Ishikawa (cell line): ENCODE data around the gene ITGA1.

ENCODE experiments used
- CEBPB ChIP-seq: IDR thresholded peaks from 2 replicates; pipeline ENCODE4 v1.6.1; 2012
- CREB1 ChIP-seq: IDR thresholded peaks from 2 replicates; pipeline ENCODE4 v1.6.1; 2012; ENCODE audit warnings: low read depth
- EGR1 ChIP-seq: IDR thresholded peaks from 2 replicates; pipeline ENCODE4 v1.6.1; 2012
- EP300 ChIP-seq: IDR thresholded peaks from 2 replicates; pipeline ENCODE4 v1.6.1; 2012; ENCODE audit warnings: borderline replicate concordance
- FOXM1 ChIP-seq: IDR thresholded peaks from 2 replicates; pipeline ENCODE4 v1.6.1; 2012; ENCODE audit warnings: low read depth, borderline replicate concordance
- MAX ChIP-seq: IDR thresholded peaks from 2 replicates; pipeline ENCODE4 v1.6.1; 2012
- NFIC ChIP-seq: IDR thresholded peaks from 2 replicates; pipeline ENCODE4 v1.6.1; 2012
- RAD21 ChIP-seq: IDR thresholded peaks from 2 replicates; pipeline ENCODE4 v1.6.1; 2012; ENCODE audit warnings: low read depth
- TAF1 ChIP-seq: IDR thresholded peaks from 2 replicates; pipeline ENCODE4 v1.6.1; 2012; ENCODE audit warnings: low read depth, mild to moderate bottlenecking
- TCF12 ChIP-seq: IDR thresholded peaks from 2 replicates; pipeline ENCODE4 v1.6.1; 2012; ENCODE audit warnings: low read depth
- TEAD4 ChIP-seq: IDR thresholded peaks from 2 replicates; pipeline ENCODE4 v1.6.1; 2012
- YY1 ChIP-seq: IDR thresholded peaks from 2 replicates; pipeline ENCODE4 v1.6.1; 2012; ENCODE audit warnings: low read depth
- ZBTB7A ChIP-seq: IDR thresholded peaks from 2 replicates; pipeline ENCODE4 v1.6.1; 2012; ENCODE audit warnings: low read depth
- TF ChIP-seq, protein P1 (sequence below): IDR thresholded peaks from 2 replicates; pipeline ENCODE4 v1.6.1; 2012; ENCODE audit warnings: low read depth, mild to moderate bottlenecking
- TF ChIP-seq, protein P2 (sequence below): IDR thresholded peaks from 2 replicates; pipeline ENCODE4 v1.6.1; 2012

Gene ITGA1

DNA sequence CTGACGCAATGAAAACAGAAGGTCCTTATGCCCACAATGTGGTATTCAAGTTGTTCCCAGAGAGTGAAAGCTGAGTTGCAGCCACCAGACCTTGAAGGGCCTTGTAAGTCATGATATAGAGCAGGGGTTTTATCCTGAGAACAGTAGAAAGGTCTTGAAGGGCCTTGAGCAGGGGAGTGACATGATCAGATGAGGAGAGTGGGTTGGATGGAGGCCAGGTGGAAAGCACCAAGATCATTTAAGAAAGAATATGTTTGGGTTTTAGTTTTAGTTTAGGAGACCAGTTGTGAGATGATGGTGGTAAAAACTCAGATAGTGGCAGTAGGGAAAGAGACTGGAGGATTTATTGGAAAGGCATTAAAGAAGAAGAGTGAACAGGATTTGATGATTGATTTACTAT is 207.4 kb downstream of the ITGA1 start:
- TF ChIP-seq, protein P1, sequence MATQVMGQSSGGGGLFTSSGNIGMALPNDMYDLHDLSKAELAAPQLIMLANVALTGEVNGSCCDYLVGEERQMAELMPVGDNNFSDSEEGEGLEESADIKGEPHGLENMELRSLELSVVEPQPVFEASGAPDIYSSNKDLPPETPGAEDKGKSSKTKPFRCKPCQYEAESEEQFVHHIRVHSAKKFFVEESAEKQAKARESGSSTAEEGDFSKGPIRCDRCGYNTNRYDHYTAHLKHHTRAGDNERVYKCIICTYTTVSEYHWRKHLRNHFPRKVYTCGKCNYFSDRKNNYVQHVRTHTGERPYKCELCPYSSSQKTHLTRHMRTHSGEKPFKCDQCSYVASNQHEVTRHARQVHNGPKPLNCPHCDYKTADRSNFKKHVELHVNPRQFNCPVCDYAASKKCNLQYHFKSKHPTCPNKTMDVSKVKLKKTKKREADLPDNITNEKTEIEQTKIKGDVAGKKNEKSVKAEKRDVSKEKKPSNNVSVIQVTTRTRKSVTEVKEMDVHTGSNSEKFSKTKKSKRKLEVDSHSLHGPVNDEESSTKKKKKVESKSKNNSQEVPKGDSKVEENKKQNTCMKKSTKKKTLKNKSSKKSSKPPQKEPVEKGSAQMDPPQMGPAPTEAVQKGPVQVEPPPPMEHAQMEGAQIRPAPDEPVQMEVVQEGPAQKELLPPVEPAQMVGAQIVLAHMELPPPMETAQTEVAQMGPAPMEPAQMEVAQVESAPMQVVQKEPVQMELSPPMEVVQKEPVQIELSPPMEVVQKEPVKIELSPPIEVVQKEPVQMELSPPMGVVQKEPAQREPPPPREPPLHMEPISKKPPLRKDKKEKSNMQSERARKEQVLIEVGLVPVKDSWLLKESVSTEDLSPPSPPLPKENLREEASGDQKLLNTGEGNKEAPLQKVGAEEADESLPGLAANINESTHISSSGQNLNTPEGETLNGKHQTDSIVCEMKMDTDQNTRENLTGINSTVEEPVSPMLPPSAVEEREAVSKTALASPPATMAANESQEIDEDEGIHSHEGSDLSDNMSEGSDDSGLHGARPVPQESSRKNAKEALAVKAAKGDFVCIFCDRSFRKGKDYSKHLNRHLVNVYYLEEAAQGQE = no peak
- TF ChIP-seq CREB1 (no peak), MAX (no peak), NFIC (no peak), TEAD4 (no peak), RAD21 (no peak), TAF1 (no peak), FOXM1 (no peak), EP300 (no peak), YY1 (no peak), EGR1 (no peak), CEBPB (no peak), ZBTB7A (no peak)
- TF ChIP-seq, protein P2, sequence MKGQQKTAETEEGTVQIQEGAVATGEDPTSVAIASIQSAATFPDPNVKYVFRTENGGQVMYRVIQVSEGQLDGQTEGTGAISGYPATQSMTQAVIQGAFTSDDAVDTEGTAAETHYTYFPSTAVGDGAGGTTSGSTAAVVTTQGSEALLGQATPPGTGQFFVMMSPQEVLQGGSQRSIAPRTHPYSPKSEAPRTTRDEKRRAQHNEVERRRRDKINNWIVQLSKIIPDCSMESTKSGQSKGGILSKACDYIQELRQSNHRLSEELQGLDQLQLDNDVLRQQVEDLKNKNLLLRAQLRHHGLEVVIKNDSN = no peak

GRCh38 chr5:52995914-52996313 is 208.2 kb downstream of the ITGA1 start:
- no peak for TF ChIP-seq TAF1
- TF ChIP-seq, protein P1 = no peak
- TF ChIP-seq, protein P2 = no peak
- TF ChIP-seq FOXM1 = no peak
- no peak for TF ChIP-seq CREB1
- no peak for TF ChIP-seq MAX
- no peak for TF ChIP-seq CEBPB
- TF ChIP-seq YY1 = no peak
- no peak for TF ChIP-seq TCF12
- TF ChIP-seq RAD21 = no peak
- no peak for TF ChIP-seq TEAD4
- TF ChIP-seq EP300 = no peak
- no peak for TF ChIP-seq NFIC
- TF ChIP-seq ZBTB7A = no peak
- TF ChIP-seq EGR1 = no peak

GRCh38 chr5:52996979-52997378 is 209.3 kb downstream of the ITGA1 start:
- no peak for TF ChIP-seq CREB1
- TF ChIP-seq EP300 = no peak
- TF ChIP-seq TAF1 = no peak
- no peak for TF ChIP-seq MAX
- no peak for TF ChIP-seq NFIC
- TF ChIP-seq, protein P1 = no peak
- no peak for TF ChIP-seq ZBTB7A
- no peak for TF ChIP-seq TCF12
- no peak for TF ChIP-seq FOXM1

DNA sequence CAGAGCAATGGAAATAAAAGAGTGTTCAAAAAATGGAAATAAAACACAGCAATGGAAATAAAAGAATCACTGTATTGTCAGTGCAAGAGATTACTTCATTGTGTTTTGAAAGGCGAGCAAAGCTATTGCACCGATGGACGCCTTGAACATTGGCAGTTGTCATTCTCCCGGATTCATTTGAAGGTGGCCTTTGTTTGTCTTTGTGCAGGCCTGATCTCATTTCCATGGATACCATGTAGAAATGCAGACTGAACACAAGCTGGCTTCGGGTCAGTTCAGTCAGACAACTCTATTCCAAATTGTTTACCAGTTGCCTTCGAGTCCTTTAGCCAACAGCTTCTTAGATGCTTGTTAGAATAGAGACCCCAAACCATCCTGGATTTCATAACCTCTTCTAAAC is 209.7 kb downstream of the ITGA1 start:
- TF ChIP-seq TEAD4 (no peak), RAD21 (no peak), TCF12 (no peak), MAX (no peak), ZBTB7A (no peak), FOXM1 (no peak), YY1 (no peak), CEBPB (no peak), CREB1 (no peak), EP300 (no peak), NFIC (no peak), EGR1 (no peak), TAF1 (no peak)
- TF ChIP-seq, protein P2 = no peak
- TF ChIP-seq, protein P1 = no peak
